Adipose tissue (tissue), 3 donors: Measurements from ENCODE around the gene ZNF32. TPM values are rescaled to one million over a fixed set of nuclear protein-coding genes. Genes with fewer than 3 reads are reported as not detected.

Source experiments
- H3K27ac ChIP-seq: one replicate; pipeline ENCODE4 v1.5.1; 2013; ENCODE audit warnings: low read depth, low read length
- WGBS, 3 donors: extraction: QIAGEN DNeasy Blood & Tissue Kit; methylation state at CpG; one replicate each; pipeline ENCODE4 v1.1.7; 2013; 5-methylcytosine and 5-hydroxymethylcytosine counted together
- polyA plus RNA-seq, 3 donors: library from polyadenylated mRNA; stranded (reverse); fragments of 200-250 nt; gene quantifications; one replicate each; pipeline ENCODE4 v1.2.3, GENCODE V29; 2013
- donor health status: healthy with polysubstance abuse.
- donor health status: Bipolar disorder and iron deficiency.
- donor health status: healthy.

The ZNF32 gene, protein sequence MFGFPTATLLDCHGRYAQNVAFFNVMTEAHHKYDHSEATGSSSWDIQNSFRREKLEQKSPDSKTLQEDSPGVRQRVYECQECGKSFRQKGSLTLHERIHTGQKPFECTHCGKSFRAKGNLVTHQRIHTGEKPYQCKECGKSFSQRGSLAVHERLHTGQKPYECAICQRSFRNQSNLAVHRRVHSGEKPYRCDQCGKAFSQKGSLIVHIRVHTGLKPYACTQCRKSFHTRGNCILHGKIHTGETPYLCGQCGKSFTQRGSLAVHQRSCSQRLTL
- 10 to 100 TPM; 28.8 to 50.0 (median 30.0) TPM for polyA plus RNA-seq

- 0 to 1% (median 1%) methylated on average over 72 to 90 of the region's 90 CpGs for WGBS, 3 donors
- peak within 1 kb of the TSS; percentile 32 for H3K27ac ChIP-seq
Measured at GRCh38 chr10:43648398-43649184, at the start of gene ZNF32. Gene ZNF32, minus strand, starts transcription at chr10:43648881. Its CDS starts 2,748 bp downstream, at chr10:43646133.

DNA sequence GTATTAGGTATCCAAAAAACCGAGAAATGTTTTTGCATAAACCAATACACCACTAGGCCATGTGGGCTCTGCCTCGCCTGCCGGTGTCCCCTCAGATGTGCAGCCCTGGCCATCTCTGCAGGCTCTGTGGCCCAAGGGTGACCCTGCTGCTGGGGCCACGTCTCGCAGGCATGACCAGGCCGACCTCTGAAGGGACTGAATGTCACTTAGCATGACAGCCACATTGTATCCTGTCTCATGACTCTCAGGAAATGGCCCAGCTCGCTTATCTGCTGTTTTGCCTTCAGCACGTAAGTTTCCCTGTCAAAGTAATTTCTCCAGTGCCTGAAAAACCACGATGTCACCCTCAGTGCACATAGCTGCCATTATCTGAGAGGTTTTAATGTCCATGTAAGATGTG is 49.5 kb upstream of the ZNF32 start:
- H3K27ac ChIP-seq = no peak overlapping the region
- WGBS, 3 donors = 52 to 78% (median 58%) methylated on average over 9 of the region's 9 CpGs

DNA sequence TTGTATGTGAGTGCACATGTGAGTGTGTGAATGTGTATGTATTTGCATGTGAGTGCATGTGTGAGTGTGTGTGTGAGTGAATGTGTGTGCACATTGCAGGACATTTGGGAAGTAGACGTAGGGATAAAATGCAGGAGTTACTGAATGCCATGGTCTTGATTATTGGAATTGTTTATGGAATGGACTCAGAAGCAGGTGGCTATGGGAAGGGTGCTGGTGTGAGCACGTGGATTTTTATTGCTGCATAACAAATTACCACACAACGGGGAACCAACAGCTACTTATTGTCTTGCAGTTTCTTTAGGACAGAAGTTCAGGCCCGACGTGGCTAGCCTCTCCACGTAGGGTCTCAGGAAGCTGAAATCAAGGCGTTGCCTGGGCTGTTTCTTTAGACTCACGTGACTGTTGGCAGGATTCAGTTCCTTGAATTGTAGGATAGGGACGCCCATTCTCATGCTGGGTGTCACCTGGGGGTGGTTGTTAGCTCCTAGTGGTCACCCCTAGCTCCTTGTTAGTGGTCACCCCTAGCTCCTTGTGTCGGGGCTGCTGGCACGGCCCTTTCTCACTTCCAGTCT is 48.3 kb upstream of the ZNF32 start:
- no peak overlapping the region for H3K27ac ChIP-seq
- WGBS, 3 donors = 73 to 86% (median 80%) methylated on average over 11 of the region's 11 CpGs

- 96 to 97% (median 97%) methylated on average over 16 of the region's 16 CpGs for WGBS, 3 donors
- no peak overlapping the region for H3K27ac ChIP-seq
Measured at GRCh38 chr10:43695730-43696129, 47.0 kb upstream of the ZNF32 start.

- 68 to 79% (median 79%) methylated on average over 8 of the region's 8 CpGs for whole genome bisulfite sequencing, 3 donors
- no peak overlapping the region for H3K27ac ChIP-seq
Measured at GRCh38 chr10:43695321-43695720, 46.6 kb upstream of the ZNF32 start.

DNA sequence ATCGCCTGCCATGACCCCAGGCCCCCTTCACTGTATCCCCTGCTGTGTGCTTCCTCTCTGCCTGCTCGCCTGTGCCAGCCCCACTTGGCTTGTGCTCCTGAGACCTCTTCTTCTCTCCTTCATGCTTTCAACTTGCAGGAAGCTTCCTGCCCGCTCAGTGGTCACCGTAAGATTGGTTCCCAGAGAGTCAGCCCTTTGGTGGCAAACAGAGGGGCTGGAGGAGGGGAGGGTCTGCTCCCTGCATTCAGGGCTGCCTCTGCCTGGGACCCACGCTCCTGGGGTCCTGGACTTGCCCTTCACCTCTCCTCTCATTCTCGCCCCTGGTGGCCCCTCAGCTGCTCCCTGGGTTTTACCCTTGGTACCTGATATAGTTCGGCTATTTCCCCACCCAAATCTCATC is 45.8 kb upstream of the ZNF32 start:
- WGBS, 3 donors = 92 to 96% (median 93%) methylated on average over 7 of the region's 7 CpGs
- H3K27ac ChIP-seq = no peak overlapping the region

DNA sequence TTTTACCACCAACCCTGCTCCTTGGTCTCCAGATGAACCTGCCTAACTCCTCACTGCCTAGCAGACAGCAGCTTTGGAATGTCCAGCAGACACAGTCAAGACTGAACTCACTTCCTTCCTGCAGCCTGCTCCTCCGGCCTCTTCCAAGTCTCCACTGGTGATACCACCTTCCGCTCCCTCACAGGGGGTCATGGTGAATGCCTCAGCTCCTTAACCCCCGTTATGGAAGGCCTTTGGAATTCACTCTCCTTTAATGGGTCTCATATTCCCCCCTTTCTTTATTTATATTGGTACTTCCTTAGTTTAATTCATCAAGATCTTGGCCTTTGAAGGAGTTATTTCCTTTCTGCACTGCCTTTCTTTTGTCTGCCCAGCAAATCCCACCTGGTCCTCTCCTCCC is 44.9 kb upstream of the ZNF32 start:
- 73 to 87% (median 83%) methylated on average over 3 of the region's 3 CpGs for WGBS, 3 donors
- no peak overlapping the region for H3K27ac ChIP-seq

DNA sequence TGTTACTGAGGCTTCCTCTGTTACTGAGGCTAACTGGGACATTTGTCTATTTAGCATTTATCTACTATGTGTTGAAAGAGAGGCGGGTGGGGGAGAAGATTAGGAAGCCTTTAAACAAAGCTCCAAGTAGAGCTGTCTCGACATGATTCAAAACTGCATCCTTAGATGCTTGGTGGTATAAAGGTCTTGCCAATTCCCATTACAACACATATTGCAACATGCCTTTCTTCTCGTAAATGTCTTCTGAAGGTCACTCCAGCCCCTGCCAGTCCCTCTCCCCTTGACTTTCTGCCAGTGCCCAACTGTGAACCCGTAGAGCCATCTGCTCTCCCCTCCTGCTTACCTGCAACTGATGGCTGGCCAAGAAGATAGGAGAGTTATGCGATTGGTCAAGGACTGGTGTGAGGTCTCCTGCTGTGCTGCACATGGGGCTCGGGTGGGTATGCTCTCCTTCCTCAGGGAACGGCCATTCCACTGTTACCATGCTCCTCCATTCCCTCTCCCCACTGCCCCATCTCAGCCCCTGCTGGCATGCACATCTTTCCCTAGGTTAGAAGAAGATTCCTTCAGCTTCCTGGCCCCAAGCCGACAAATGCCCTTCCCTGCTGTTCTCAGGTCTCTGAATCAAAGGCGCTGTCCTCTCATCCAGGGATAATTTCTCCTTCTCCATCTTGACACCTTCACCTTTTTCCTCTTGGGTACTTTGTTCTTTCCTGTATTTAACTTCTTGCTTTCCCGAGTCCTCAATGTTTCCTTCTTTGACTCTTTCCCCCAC is 43.6 kb upstream of the ZNF32 start:
- WGBS, 3 donors = 66 to 73% (median 72%) methylated on average over 10 of the region's 10 CpGs
- no peak overlapping the region for H3K27ac ChIP-seq

- no peak overlapping the region for H3K27ac ChIP-seq
- WGBS, 3 donors = 58 to 75% (median 71%) methylated on average over 2 of the region's 2 CpGs
Measured at GRCh38 chr10:43691485-43691884, 42.8 kb upstream of the ZNF32 start.

DNA sequence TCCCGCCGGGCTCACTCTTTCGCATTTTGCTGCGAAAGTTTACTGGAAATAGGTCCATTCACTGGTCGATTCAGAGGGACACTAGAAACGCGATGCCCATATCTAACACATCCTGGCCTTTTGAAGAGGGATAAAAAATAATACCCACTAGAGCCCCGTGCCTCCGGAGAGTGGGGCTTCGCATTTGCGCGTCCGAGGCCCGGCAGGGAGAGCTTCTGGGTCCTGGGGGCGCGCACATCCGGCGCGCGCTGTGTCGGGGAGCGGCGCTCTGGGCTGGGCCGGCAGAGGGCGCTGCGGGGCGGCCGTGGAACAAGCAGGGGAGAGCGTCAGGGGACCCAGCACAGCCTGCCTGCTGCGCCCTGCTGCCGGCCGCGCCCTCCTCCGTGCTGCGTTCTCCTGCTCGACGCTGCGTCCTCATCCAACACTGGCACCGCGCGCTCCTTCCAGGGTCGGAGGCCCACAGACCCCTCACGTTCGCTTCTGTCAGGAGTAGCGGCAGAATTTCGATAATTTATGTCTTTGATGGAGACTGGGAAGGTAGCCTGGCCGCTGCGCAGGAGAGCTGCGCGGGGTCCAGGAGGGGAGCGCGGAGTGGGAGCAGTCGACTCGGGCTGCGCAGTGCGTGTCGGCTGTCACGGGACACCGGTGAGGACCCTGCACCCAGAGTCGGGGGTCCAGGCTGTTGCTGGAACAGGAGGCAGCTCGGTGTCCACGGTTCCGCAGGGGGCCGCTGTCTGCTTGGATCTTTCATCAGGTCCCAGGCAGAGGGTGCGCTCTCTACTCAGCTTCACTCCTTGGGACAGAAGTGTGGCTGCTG is 41.5 kb upstream of the ZNF32 start:
- 1% methylated on average over 65 of the region's 65 CpGs for WGBS, 3 donors
- H3K27ac ChIP-seq = peak overlapping the region; percentile 67

DNA sequence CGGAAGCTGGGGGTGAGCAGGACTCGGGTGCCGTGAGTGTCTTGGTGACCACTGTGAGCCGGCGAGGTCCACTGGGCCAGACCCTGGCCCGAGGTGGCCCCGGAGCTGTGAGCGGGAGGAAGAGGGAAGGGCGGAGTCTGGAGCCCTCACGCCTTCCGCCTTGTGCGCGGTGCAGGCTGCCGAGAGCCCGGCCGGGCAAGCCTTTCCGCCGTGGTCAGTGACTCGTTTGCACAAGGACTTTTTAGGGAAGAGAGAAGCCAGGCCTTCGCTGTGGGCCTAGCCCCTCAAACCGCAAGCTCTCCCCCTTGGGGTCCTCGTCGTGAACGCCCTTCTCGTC is 40.9 kb upstream of the ZNF32 start:
- 1 to 7% (median 5%) methylated on average over 20 to 25 of the region's 25 CpGs for WGBS, 3 donors

GRCh38 chr10:43689007-43689491 is 40.4 kb upstream of the ZNF32 start:
- no peak overlapping the region for H3K27ac ChIP-seq
- WGBS, 3 donors = 75 to 83% (median 80%) methylated on average over 25 of the region's 25 CpGs

More for the DNA sequence above, 40.9 kb upstream of the ZNF32 start:
- peak overlapping the region; percentile 67 for H3K27ac ChIP-seq

GRCh38 chr10:43688348-43688892 is 39.7 kb upstream of the ZNF32 start:
- 95 to 97% (median 95%) methylated on average over 16 of the region's 16 CpGs for WGBS, 3 donors
- no peak overlapping the region for H3K27ac ChIP-seq

DNA sequence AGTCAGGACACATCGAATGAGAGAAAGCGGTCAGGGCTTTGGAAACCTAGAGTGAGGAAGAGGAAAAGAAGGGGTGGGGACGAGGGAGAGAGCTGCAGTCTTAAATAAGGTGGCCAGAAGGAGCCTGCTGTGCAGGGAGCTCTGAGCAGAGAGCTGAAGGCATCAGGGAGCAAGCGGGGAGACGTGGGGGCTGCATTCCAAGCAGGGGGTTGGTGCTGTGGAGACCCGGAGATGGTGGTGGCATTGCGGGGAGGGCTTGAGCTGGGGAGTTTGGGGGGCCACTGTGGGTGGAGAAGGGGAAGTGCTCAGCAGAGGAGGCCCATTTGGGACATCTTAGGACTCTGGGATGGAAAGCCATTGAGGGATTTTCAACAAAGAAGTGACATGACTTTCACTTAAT is 38.7 kb upstream of the ZNF32 start:
- WGBS, 3 donors = 88 to 90% (median 90%) methylated on average over 7 of the region's 7 CpGs
- no peak overlapping the region for H3K27ac ChIP-seq

- WGBS, 3 donors = 67 to 85% (median 74%) methylated on average over 6 of the region's 6 CpGs
- no peak overlapping the region for H3K27ac ChIP-seq
Measured at GRCh38 chr10:43686414-43686813, 37.7 kb upstream of the ZNF32 start.

DNA sequence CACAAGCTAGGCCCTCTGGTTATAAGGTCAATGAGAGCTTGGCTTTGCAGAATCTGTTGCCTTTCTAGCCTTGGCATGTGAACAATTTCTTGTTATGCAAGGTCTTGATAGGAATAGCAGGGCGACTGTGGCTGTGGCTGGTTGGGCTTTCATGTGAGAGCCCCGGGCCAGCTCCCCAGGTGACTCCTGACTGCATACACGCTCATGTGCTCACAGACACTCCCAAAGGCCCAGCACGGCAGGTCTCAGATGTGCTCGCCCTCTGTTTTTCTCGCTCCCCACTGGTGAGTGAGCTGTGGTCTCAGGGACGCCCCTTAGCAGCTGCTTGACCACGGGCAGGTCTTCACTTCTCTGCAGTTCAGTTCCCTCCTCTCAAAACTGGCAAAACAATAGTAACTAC is 37.1 kb upstream of the ZNF32 start:
- 46 to 80% (median 70%) methylated on average over 8 of the region's 8 CpGs for WGBS, 3 donors

GRCh38 chr10:43684292-43684559 is 35.5 kb upstream of the ZNF32 start:
- H3K27ac ChIP-seq = no peak overlapping the region

More for the DNA sequence above, 37.1 kb upstream of the ZNF32 start:
- H3K27ac ChIP-seq = no peak overlapping the region
